Tibial nerve (tissue), 4 donors: ENCODE measurements around the gene KLF11. TPM values are rescaled to one million over a fixed set of nuclear protein-coding genes. Genes with fewer than 3 reads are reported as not detected.
"Not testable (repeated sequence)": the region's sequence is repeated elsewhere in the genome, so short reads cannot be mapped to it uniquely, and the experiment has no call there.

Source experiments
- DNase-seq, 2 donors: peaks; one replicate each; pipeline ENCODE4 v3.0.0-alpha.2; 2019; ENCODE audit warnings: low spot score in 2 of 2
- H3K27ac ChIP-seq, 4 donors: fragments of 200-600 bp; sonication (generic) in 3 of 4; one replicate each; pipeline ENCODE4 v1.5.1; 2017 to 2019; ENCODE audit warnings: mild to moderate bottlenecking in 1 of 4
- H3K27me3 ChIP-seq, 2 donors: fragments of 200-600 bp; sonication (generic) in 1 of 2; one replicate each; pipeline versions ENCODE4 v1.5.1 to v1.6.0; 2017 to 2019
- H3K36me3 ChIP-seq, 3 donors: fragments of 200-600 bp; sonication (generic); one replicate each; pipeline ENCODE4 v1.5.1; 2018 to 2019
- H3K4me1 ChIP-seq, 4 donors: fragments of 200-600 bp; sonication (generic) in 3 of 4; one replicate each; pipeline ENCODE4 v1.5.1; 2017 to 2019
- H3K4me3 ChIP-seq, 4 donors: fragments of 200-600 bp; sonication (generic) in 3 of 4; one replicate each; pipeline ENCODE4 v1.5.1; 2017 to 2019; ENCODE audit warnings: mild to moderate bottlenecking in 1 of 4, moderate library complexity in 1 of 4
- H3K9me3 ChIP-seq, 4 donors: fragments of 200-600 bp; sonication (generic) in 3 of 4; one replicate each; pipeline ENCODE4 v1.5.1; 2017 to 2019
- EP300 ChIP-seq, 2 donors: sonication (generic); formaldehyde crosslinking; IDR thresholded peaks; one replicate each; pipeline ENCODE4 v1.6.1; 2017; ENCODE audit warnings: antibody characterized with exemption in 2 of 2, mild to moderate bottlenecking in 1 of 2
- POLR2A ChIP-seq, 2 donors: fragments of 450-650 bp; IDR thresholded peaks; one replicate each; pipeline ENCODE4 v1.6.1; 2017; ENCODE audit warnings: antibody characterized with exemption in 2 of 2, mild to moderate bottlenecking in 2 of 2, moderate library complexity in 2 of 2
- WGBS, 2 donors: methylation state at CpG; one replicate each; pipeline ENCODE4 v1.1.5; 2018; 5-methylcytosine and 5-hydroxymethylcytosine counted together
- total RNA-seq, 4 donors: library from RNA; depleted of rRNA; stranded (reverse); fragments of >200 nt; gene quantifications; one replicate each; pipeline ENCODE4 v1.1.0, GENCODE V29; 2016
- TF ChIP-seq, protein P1 (sequence below), 5 experiments: fragments of 200-600 bp in 3 of 5; fragments of 450-650 bp in 2 of 5; sonication (generic) in 3 of 5; IDR thresholded peaks; one replicate each; pipeline ENCODE4 v1.5.1; 2016 to 2019; ENCODE audit warnings: antibody characterized with exemption in 5 of 5, mild to moderate bottlenecking in 3 of 5, moderate library complexity in 2 of 5

The KLF11 gene
- total RNA-seq, 4 donors from 2014 or later: 17.1 to 23.7 (median 20.9) TPM

- 63 to 66% methylated on average over 28 to 35 of the region's 36 CpGs for WGBS, 2 donors
- H3K4me3 ChIP-seq: no peak overlapping the region
- H3K36me3 ChIP-seq: no peaks in the 10 kb centered on the region
- H3K4me1 ChIP-seq: peaks cover 0 to 43% (median 22%) of the 10 kb centered on the region in 4 donors
- TF ChIP-seq POLR2A (IDR thresholded peaks at IDR 0.05): no peak
- peak; percentile 61 to 66 for TF ChIP-seq EP300 (IDR thresholded peaks at IDR 0.05)
- H3K27me3 ChIP-seq: no peaks in the 10 kb centered on the region
- no peaks in the 10 kb centered on the region for H3K9me3 ChIP-seq
- peak overlapping the region; percentile 31 to 74 (median 54) for H3K27ac ChIP-seq
- DNase-seq: peak in 1 of 2 donors; percentile 49
Observed at GRCh38 chr2:10009811-10010781, 33.3 kb upstream of the KLF11 start.

DNA sequence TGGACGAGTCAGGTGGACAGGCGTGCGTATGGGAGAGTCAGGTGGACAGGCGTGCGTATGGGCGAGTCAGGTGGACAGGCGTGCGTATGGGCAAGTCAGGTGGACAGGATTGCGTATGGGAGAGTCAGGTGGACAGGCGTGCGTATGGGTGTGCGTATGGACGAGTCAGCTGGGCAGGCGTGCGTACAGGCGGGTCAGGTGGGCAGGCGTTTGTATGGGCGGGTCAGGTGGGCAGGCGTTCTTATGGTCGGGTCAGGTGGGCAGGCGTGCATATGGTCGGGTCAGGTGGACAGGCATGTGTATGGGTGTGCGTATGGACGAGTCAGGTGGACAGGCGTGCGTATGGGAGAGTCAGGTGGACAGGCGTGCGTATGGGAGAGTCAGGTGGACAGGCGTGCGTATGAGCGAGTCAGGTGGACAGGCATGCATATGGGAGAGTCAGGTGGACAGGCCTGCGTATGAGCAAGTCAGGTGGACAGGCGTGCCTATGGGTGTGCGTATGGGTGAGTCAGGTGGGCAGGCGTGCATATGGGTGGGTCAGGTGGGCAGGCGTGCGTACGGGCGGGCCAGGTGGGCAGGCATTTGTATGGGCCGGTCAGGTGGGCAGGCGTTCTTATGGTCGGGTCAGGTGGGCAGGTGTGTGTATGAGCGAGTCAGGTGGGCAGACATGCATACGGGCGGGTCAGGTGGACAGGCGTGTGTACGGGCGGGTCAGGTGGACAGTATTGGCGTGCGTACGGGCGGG is 32.3 kb upstream of the KLF11 start:
- not testable (repeated sequence) for H3K27ac ChIP-seq, H3K4me3 ChIP-seq, H3K36me3 ChIP-seq, H3K27me3 ChIP-seq, DNase-seq, H3K9me3 ChIP-seq
- WGBS, 2 donors: 93 to 95% methylated on average over 52 of the region's 52 CpGs
- H3K4me1 ChIP-seq: peaks cover 0 to 43% (median 22%) of the 10 kb centered on the region in 4 donors

DNA sequence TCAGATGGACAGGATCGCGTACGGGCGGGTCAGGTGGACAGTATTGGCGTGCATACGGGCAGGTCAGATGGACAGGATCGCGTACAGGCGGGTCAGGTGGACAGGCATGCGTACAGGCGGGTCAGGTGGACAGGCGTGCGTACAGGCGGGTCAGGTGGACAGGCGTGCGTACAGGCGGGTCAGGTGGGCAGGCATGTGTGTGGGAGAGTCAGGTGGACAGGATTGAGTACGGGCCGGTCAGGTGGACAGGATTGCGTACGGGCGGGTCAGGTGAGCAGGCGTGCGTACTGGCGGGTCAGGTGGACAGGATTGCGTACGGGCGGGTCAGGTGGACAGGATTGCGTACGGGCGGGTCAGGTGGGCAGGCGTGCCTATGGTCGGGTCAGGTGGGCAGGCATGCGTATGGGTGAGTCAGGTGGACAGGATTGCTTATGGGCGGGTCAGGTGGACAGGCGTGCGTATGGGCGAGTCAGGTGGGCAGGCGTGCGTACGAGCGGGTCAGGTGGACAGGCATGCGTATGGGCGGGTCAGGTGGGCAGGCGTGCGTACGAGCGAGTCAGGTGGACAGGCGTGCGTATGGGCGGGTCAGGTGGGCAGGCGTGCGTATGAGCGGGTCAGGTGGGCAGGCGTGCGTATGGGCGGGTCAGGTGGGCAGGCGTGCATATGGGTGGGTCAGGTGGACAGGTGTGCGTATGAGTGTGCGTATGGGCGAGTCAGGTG is 31.6 kb upstream of the KLF11 start:
- H3K4me1 ChIP-seq: peaks cover 0 to 39% (median 22%) of the 10 kb centered on the region in 4 donors
- not testable (repeated sequence) for H3K9me3 ChIP-seq, H3K27me3 ChIP-seq, DNase-seq, H3K27ac ChIP-seq, H3K4me3 ChIP-seq, H3K36me3 ChIP-seq
- WGBS, 2 donors: 92 to 93% methylated on average over 61 of the region's 61 CpGs

- H3K27me3 ChIP-seq, H3K36me3 ChIP-seq, H3K27ac ChIP-seq, DNase-seq, H3K4me3 ChIP-seq, H3K9me3 ChIP-seq: not testable (repeated sequence)
- 94% methylated on average over 37 of the region's 37 CpGs for WGBS, 2 donors
- peaks cover 0 to 33% (median 20%) of the 10 kb centered on the region in 4 donors for H3K4me1 ChIP-seq
Observed at GRCh38 chr2:10012366-10012962, 30.9 kb upstream of the KLF11 start.

GRCh38 chr2:10012963-10013461 is 30.3 kb upstream of the KLF11 start:
- WGBS, 2 donors: 90 to 92% methylated on average over 29 of the region's 29 CpGs
- H3K9me3 ChIP-seq: peaks cover 0 to 4% (median 0%) of the 10 kb centered on the region in 4 donors
- peak in 1 of 2 donors; percentile 12 for DNase-seq

GRCh38 chr2:10013651-10014417 is 29.5 kb upstream of the KLF11 start:
- peaks cover 0 to 21% (median 15%) of the 10 kb centered on the region in 4 donors for H3K4me1 ChIP-seq
- DNase-seq: peak in 1 of 2 donors; percentile 2
- H3K9me3 ChIP-seq, H3K4me3 ChIP-seq, H3K27me3 ChIP-seq, H3K36me3 ChIP-seq, H3K27ac ChIP-seq: not testable (repeated sequence)
- 92 to 93% methylated on average over 43 of the region's 43 CpGs for WGBS, 2 donors

More at GRCh38 chr2:10012963-10013461, 30.3 kb upstream of the KLF11 start:
- Histone ChIP-seq H3K27ac (no peak overlapping the region), H3K4me1 (peaks cover 0 to 28% (median 18%) of the 10 kb centered on the region in 4 donors), H3K27me3 (no peaks in the 10 kb centered on the region), H3K4me3 (no peak overlapping the region), H3K36me3 (no peaks in the 10 kb centered on the region)
- TF ChIP-seq POLR2A (IDR thresholded peaks at IDR 0.05) (no peak), EP300 (IDR thresholded peaks at IDR 0.05) (no peak)
- TF ChIP-seq, protein P1, sequence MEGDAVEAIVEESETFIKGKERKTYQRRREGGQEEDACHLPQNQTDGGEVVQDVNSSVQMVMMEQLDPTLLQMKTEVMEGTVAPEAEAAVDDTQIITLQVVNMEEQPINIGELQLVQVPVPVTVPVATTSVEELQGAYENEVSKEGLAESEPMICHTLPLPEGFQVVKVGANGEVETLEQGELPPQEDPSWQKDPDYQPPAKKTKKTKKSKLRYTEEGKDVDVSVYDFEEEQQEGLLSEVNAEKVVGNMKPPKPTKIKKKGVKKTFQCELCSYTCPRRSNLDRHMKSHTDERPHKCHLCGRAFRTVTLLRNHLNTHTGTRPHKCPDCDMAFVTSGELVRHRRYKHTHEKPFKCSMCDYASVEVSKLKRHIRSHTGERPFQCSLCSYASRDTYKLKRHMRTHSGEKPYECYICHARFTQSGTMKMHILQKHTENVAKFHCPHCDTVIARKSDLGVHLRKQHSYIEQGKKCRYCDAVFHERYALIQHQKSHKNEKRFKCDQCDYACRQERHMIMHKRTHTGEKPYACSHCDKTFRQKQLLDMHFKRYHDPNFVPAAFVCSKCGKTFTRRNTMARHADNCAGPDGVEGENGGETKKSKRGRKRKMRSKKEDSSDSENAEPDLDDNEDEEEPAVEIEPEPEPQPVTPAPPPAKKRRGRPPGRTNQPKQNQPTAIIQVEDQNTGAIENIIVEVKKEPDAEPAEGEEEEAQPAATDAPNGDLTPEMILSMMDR (IDR thresholded peaks at IDR 0.05): no peak
